GM19238 (cell line): ENCODE results near the gene TTLL1.
"Not testable (repeated sequence)": the region's sequence is repeated elsewhere in the genome, so short reads cannot be mapped to it uniquely, and the experiment has no call there.

Experiments
- DNase-seq: peaks from one replicate; pipeline ENCODE4 v3.0.0; 2011; ENCODE audit warnings: low spot score; ENCODE audit not compliant: insufficient read length

Gene TTLL1

GRCh38 chr22:43077121-43077877 is 11.9 kb downstream of the TTLL1 start:
- DNase-seq: no peak

- DNase-seq: no peak
Observed at GRCh38 chr22:43066844-43067385, 22.3 kb downstream of the TTLL1 start.

- no peak for DNase-seq
Observed at GRCh38 chr22:43066134-43066533, 23.1 kb downstream of the TTLL1 start.

GRCh38 chr22:43060183-43060582 is 29.0 kb downstream of the TTLL1 start:
- peak; percentile 42 for DNase-seq

- no peak for DNase-seq
Observed at GRCh38 chr22:43057641-43058040, 31.6 kb downstream of the TTLL1 start.

GRCh38 chr22:43053176-43053575 is 36.0 kb downstream of the TTLL1 start:
- no peak for DNase-seq

GRCh38 chr22:43050995-43051394 is 38.2 kb downstream of the TTLL1 start:
- DNase-seq: no peak

- DNase-seq: no peak
Observed at GRCh38 chr22:43047605-43048004, 41.6 kb downstream of the TTLL1 start.

- no peak for DNase-seq
Observed at GRCh38 chr22:43044290-43044712, 44.9 kb downstream of the TTLL1 start.

GRCh38 chr22:43042101-43042780 is 47.0 kb downstream of the TTLL1 start:
- DNase-seq: no peak

- DNase-seq: no peak
Observed at GRCh38 chr22:43039800-43040199, 49.4 kb downstream of the TTLL1 start.

GRCh38 chr22:43038325-43038724 is 50.9 kb downstream of the TTLL1 start:
- DNase-seq: no peak

- DNase-seq: no peak
Observed at GRCh38 chr22:43036282-43036829, 52.8 kb downstream of the TTLL1 start.

- DNase-seq: no peak
Observed at GRCh38 chr22:43035250-43035649, 53.9 kb downstream of the TTLL1 start.

GRCh38 chr22:43031617-43032016 is 57.6 kb downstream of the TTLL1 start:
- DNase-seq: no peak

- DNase-seq: no peak
Observed at GRCh38 chr22:43018615-43019014, 70.6 kb downstream of the TTLL1 start.

- DNase-seq: no peak
Observed at GRCh38 chr22:43017525-43018460, 71.4 kb downstream of the TTLL1 start.

GRCh38 chr22:43016150-43016549 is 73.0 kb downstream of the TTLL1 start:
- DNase-seq: not testable (repeated sequence)

- DNase-seq: no peak
Observed at GRCh38 chr22:43015677-43016042, 73.5 kb downstream of the TTLL1 start.

GRCh38 chr22:43014869-43015676 is 74.1 kb downstream of the TTLL1 start, which contains the start of gene PACSIN2:
TSS of gene PACSIN2 (minus strand) at chr22:43015149. CDS start at chr22:42912080, 103,069 bp downstream.
- peak; percentile 100 for DNase-seq
